ENCODE results near the gene ADGRA1. TPM values are rescaled to one million over a fixed set of nuclear protein-coding genes. Genes with fewer than 3 reads are reported as not detected.

The ADGRA1 gene
- total and polyA plus RNA-seq, 10 of the 15 experiments (the other 5 are each of a cell fraction or from before 2014, with no cell fraction given), result not detected

GRCh38 chr10:133044401-133044811 is 43.3 kb upstream of the ADGRA1 start:
- H3K36me3 ChIP-seq (ENCODE audit: control insufficient read depth in 2 of 2, insufficient read depth in 2 of 2, low read length in 1 of 2), result no peaks in the 10 kb centered on the region
- no peaks in the 10 kb centered on the region for H3K4me1 ChIP-seq (ENCODE audit: control insufficient read depth, insufficient read depth, low read length)
- intact Hi-C loops (cut with micrococcal nuclease; ENCODE audit: unreplicated experiment) (no loop called here), in situ Hi-C loops (cut with MboI) (no loop called here)
- H2AFZ ChIP-seq (ENCODE audit: control insufficient read depth, low read depth, low read length), result no peak overlapping the region
- H3K9ac ChIP-seq (ENCODE audit: control insufficient read depth, insufficient read depth, low read length), result no peak overlapping the region
- no peak overlapping the region for H3K4me3 ChIP-seq
- no peaks in the 10 kb centered on the region for H3K79me2 ChIP-seq (ENCODE audit: control insufficient read depth, insufficient read depth, low read length)
- ChIA-PET POLR2A (no interaction called here), SMC1A (ENCODE audit: uncharacterized antibody, unreplicated experiment) (no interaction called here), CTCF (no interaction called here), RAD21 (ENCODE audit: unreplicated experiment) (no interaction called here)
- TF ChIP-seq USF2 (IDR thresholded peaks at IDR 0.05; ENCODE audit: borderline replicate concordance, low read depth, low read length) (no peak), EZH2 (IDR thresholded peaks at IDR 0.05; ENCODE audit: borderline replicate concordance, control insufficient read depth, low read depth, low read length) (no peak), IRF3 (IDR thresholded peaks at IDR 0.05) (no peak), MYB (IDR thresholded peaks at IDR 0.05; ENCODE audit: borderline replicate concordance, low read depth, low read length) (no peak), TCF12 (IDR thresholded peaks at IDR 0.05; ENCODE audit: low read depth, low read length) (no peak), NFYB (IDR thresholded peaks at IDR 0.05; ENCODE audit: insufficient read depth, low read depth, low read length) (no peak), NRF1 (conservative IDR thresholded peaks at IDR 0.05; ENCODE audit: low read depth, low read length) (no peak), SREBF2 (IDR thresholded peaks at IDR 0.05; ENCODE audit: low read length) (no peak), PBX3 (IDR thresholded peaks at IDR 0.05; ENCODE audit: insufficient replicate concordance, low read depth, low read length) (no peak), PAX8 (IDR thresholded peaks at IDR 0.05) (no peak), ZBTB40 (IDR thresholded peaks at IDR 0.05; ENCODE audit: borderline replicate concordance) (no peak), CBFB (IDR thresholded peaks at IDR 0.05; ENCODE audit: low read depth) (no peak), EGR1 (IDR thresholded peaks at IDR 0.05; ENCODE audit: borderline replicate concordance in 1 of 2, low read depth in 2 of 2, low read length in 2 of 2) (no peak), MTA3 (IDR thresholded peaks at IDR 0.05; ENCODE audit: borderline replicate concordance, low read length) (no peak), POU2F2 (IDR thresholded peaks at IDR 0.05; ENCODE audit: borderline replicate concordance, low read depth, low read length) (no peak)
- H3K4me2 ChIP-seq (ENCODE audit: control insufficient read depth, insufficient read depth), result no peak overlapping the region
- ATAC-seq (no peak), DNase-seq (ENCODE audit: low read depth, low spot score) (no peak), FAIRE-seq (no peak)
- H4K20me1 ChIP-seq (ENCODE audit: control insufficient read depth, insufficient read depth), result no peaks in the 10 kb centered on the region
- BruUV-seq (replicated peaks), result no TSS peak
- H3K27me3 ChIP-seq (replicated peaks in 1 of 2; ENCODE audit: control insufficient read depth in 2 of 2, insufficient read depth in 2 of 2, low read length in 1 of 2), result no peaks in the 10 kb centered on the region
- no peaks in the 10 kb centered on the region for H3K9me3 ChIP-seq (replicated peaks; ENCODE audit: control insufficient read depth, insufficient read depth, low read length)
- 46% methylated on average over 14 of the region's 19 CpGs for WGBS (ENCODE audit: insufficient coverage, insufficient replicate concordance, low lambda C conversion rate, missing lambda C conversion rate)
- no peak overlapping the region for H3K27ac ChIP-seq (ENCODE audit: control insufficient read depth, insufficient read depth)
